ENCODE data around the gene SUGP2.

SUGP2 gene

GRCh38 chr19:19043481-19043880 lies 10.2 kb upstream of the SUGP2 start:
- CTCF ChIA-PET = no interaction called here
- POLR2A ChIA-PET = no interaction called here
- no peak for DNase-seq (ENCODE audit: extremely low spot score)
- TF ChIP-seq SP1 (IDR thresholded peaks at IDR 0.05) (no peak), FOXM1 (IDR thresholded peaks at IDR 0.05; ENCODE audit: borderline replicate concordance) (no peak), ELF4 (IDR thresholded peaks at IDR 0.05) (no peak), HDGF (IDR thresholded peaks at IDR 0.05; ENCODE audit: borderline replicate concordance) (no peak), PKNOX1 (IDR thresholded peaks at IDR 0.05) (no peak), FOXK2 (IDR thresholded peaks at IDR 0.05) (no peak), L3MBTL2 (conservative IDR thresholded peaks at IDR 0.05) (no peak), ARNT (IDR thresholded peaks at IDR 0.05) (no peak), FOXA1 (IDR thresholded peaks at IDR 0.05) (no peak), CTBP1 (IDR thresholded peaks at IDR 0.05; ENCODE audit: borderline replicate concordance) (no peak), NFRKB (IDR thresholded peaks at IDR 0.05) (no peak), LEF1 (IDR thresholded peaks at IDR 0.05; ENCODE audit: borderline replicate concordance) (no peak), ZNF384 (IDR thresholded peaks at IDR 0.05) (no peak)

DNA sequence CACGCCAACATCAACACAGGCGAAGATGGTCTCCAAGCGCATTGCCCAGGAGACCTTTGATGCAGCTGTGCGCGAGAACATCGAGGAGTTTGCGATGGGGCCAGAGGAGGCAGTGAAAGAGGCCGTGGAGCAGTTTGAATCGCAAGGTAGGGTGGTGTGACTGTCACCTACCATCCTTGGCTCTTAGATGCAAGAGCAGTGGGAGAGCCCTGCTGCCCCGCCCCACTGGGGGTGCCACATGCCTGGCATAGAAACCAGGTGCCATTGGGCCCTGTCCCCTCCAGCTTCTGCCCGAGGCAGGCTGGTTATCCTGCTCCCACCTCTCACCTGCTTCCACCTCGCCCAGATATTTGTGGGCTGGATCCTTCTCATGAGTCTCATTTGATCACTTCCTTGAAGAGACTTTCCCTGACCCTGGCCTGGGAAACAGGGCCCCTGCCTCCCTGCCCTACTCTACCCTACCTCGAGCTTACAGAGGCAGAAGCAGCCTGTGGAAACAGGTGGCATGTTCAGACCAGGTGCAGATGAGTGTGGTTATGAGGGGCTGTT lies 9.5 kb upstream of the SUGP2 start:
- ChIA-PET POLR2A (no interaction called here), CTCF (no interaction called here)
- no peak for TF ChIP-seq ZNF384 (IDR thresholded peaks at IDR 0.05)
- no peak for TF ChIP-seq FOXK2 (IDR thresholded peaks at IDR 0.05)
- no peak for TF ChIP-seq CTBP1 (IDR thresholded peaks at IDR 0.05; ENCODE audit: borderline replicate concordance)
- no peak for TF ChIP-seq HDGF (IDR thresholded peaks at IDR 0.05; ENCODE audit: borderline replicate concordance)
- no peak for TF ChIP-seq PKNOX1 (IDR thresholded peaks at IDR 0.05)
- TF ChIP-seq BHLHE40 (IDR thresholded peaks at IDR 0.05; ENCODE audit: borderline replicate concordance) = no peak
- TF ChIP-seq FOXM1 (IDR thresholded peaks at IDR 0.05; ENCODE audit: borderline replicate concordance) = no peak
- TF ChIP-seq FOXA1 (IDR thresholded peaks at IDR 0.05) = no peak
- TF ChIP-seq LEF1 (IDR thresholded peaks at IDR 0.05; ENCODE audit: borderline replicate concordance) = no peak
- no peak for TF ChIP-seq SUZ12 (IDR thresholded peaks at IDR 0.05)
- TF ChIP-seq TARDBP (IDR thresholded peaks at IDR 0.05) = no peak
- no peak for TF ChIP-seq SP1 (IDR thresholded peaks at IDR 0.05)
- TF ChIP-seq NFRKB (IDR thresholded peaks at IDR 0.05) = no peak
- TF ChIP-seq ARNT (IDR thresholded peaks at IDR 0.05) = no peak
- TF ChIP-seq L3MBTL2 (conservative IDR thresholded peaks at IDR 0.05) = no peak
- TF ChIP-seq ELF4 (IDR thresholded peaks at IDR 0.05) = no peak
- no peak for DNase-seq (ENCODE audit: extremely low spot score)

GRCh38 chr19:19040417-19040816 lies 7.1 kb upstream of the SUGP2 start:
- DNase-seq (ENCODE audit: extremely low spot score) = no peak
- POLR2A ChIA-PET = no interaction called here
- CTCF ChIA-PET = no interaction called here
- no peak for TF ChIP-seq SP1 (IDR thresholded peaks at IDR 0.05)
- TF ChIP-seq CTBP1 (IDR thresholded peaks at IDR 0.05; ENCODE audit: borderline replicate concordance) = no peak
- no peak for TF ChIP-seq SUZ12 (IDR thresholded peaks at IDR 0.05)
- no peak for TF ChIP-seq NFRKB (IDR thresholded peaks at IDR 0.05)
- TF ChIP-seq ARNT (IDR thresholded peaks at IDR 0.05) = no peak
- no peak for TF ChIP-seq ZNF384 (IDR thresholded peaks at IDR 0.05)
- TF ChIP-seq L3MBTL2 (conservative IDR thresholded peaks at IDR 0.05) = no peak
- no peak for TF ChIP-seq BHLHE40 (IDR thresholded peaks at IDR 0.05; ENCODE audit: borderline replicate concordance)
- no peak for TF ChIP-seq FOXM1 (IDR thresholded peaks at IDR 0.05; ENCODE audit: borderline replicate concordance)
- no peak for TF ChIP-seq FOXA1 (IDR thresholded peaks at IDR 0.05)

- ChIA-PET CTCF (no interaction called here), POLR2A (no interaction called here)
- TF ChIP-seq FOXA1 (IDR thresholded peaks at IDR 0.05) = no peak
- no peak for TF ChIP-seq ELF4 (IDR thresholded peaks at IDR 0.05)
- no peak for TF ChIP-seq FOXK2 (IDR thresholded peaks at IDR 0.05)
- TF ChIP-seq SP1 (IDR thresholded peaks at IDR 0.05) = no peak
- no peak for TF ChIP-seq PKNOX1 (IDR thresholded peaks at IDR 0.05)
- TF ChIP-seq BHLHE40 (IDR thresholded peaks at IDR 0.05; ENCODE audit: borderline replicate concordance) = no peak
- TF ChIP-seq CTBP1 (IDR thresholded peaks at IDR 0.05; ENCODE audit: borderline replicate concordance) = no peak
- DNase-seq (ENCODE audit: extremely low spot score) = no peak
Observed at GRCh38 chr19:19039901-19040300, 6.6 kb upstream of the SUGP2 start.

DNA sequence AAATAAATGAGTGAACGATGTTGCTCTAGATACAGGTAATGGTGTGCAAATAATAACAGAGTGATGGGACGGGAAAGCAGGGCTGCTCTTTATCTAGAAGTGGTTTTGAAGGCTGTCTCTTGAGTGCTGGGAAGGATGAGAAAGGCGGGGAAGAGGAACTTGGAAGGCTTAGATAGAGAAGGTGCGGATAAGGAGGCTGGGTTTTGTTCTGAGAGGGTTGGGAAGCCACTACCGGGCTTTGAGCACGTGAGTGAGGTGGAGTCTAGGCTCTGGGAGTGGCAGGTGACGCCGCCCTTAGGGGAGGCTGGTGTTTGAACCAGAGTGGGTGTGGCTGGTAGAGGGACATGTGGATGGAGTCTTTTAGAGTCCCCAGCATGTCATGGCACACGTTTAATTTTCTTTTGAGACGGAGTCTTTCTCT lies 897 bp upstream of the SUGP2 start:
- TF ChIP-seq CTBP1 (IDR thresholded peaks at IDR 0.05; ENCODE audit: borderline replicate concordance) (no peak), SUZ12 (IDR thresholded peaks at IDR 0.05) (no peak), NFRKB (IDR thresholded peaks at IDR 0.05) (no peak), PKNOX1 (IDR thresholded peaks at IDR 0.05) (peak; percentile 92), SP1 (IDR thresholded peaks at IDR 0.05) (no peak), BHLHE40 (IDR thresholded peaks at IDR 0.05; ENCODE audit: borderline replicate concordance) (no peak; the same call in 1 of the 2 replicates)
- ChIA-PET CTCF (no interaction called here), POLR2A (no interaction called here)

DNA sequence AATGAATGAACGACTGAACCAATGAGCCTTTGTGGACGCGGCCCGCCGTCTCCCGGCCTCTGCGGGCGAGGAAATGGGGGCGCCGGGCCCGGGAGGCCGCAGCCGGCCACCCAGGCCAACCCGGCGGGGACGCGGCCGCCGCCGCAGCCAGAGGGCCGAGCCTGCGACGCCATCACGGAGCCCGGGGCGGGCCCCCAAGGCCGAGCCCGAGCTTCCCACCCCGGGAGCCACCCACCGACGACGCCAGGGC lies 216 bp downstream of the SUGP2 start:
- POLR2A ChIA-PET = no interaction called here

More for the DNA sequence above, 897 bp upstream of the SUGP2 start:
- DNase-seq (ENCODE audit: extremely low spot score) = peak; percentile 77

More for the DNA sequence above, 216 bp downstream of the SUGP2 start:
- no peak for DNase-seq (ENCODE audit: extremely low spot score)
- CTCF ChIA-PET = no interaction called here
- TF ChIP-seq FOXM1 (IDR thresholded peaks at IDR 0.05; ENCODE audit: borderline replicate concordance) = 0 out of 2 replicates have a peak, but pooled peaks have one; percentile 29
- no peak for TF ChIP-seq NFRKB (IDR thresholded peaks at IDR 0.05)
- no peak for TF ChIP-seq SUZ12 (IDR thresholded peaks at IDR 0.05)
- TF ChIP-seq L3MBTL2 (conservative IDR thresholded peaks at IDR 0.05) = no peak
- TF ChIP-seq HDGF (IDR thresholded peaks at IDR 0.05; ENCODE audit: borderline replicate concordance) = no peak
